HL-60 (cell line): ENCODE results near the gene AMBP.

ENCODE experiments used
- CTCF ChIP-seq: IDR thresholded peaks from one replicate; pipeline ENCODE4 v1.5.1; 2011; ENCODE audit warnings: low read length, control low read depth, inconsistent platforms; ENCODE audit not compliant: insufficient read depth
- GABPA ChIP-seq: IDR thresholded peaks from 2 replicates; pipeline ENCODE4 v1.6.1; 2012; ENCODE audit warnings: low read depth
- POLR2AphosphoS5 ChIP-seq: IDR thresholded peaks from 2 replicates; pipeline ENCODE4 v1.6.1; 2012; ENCODE audit warnings: low read depth
- SPI1 ChIP-seq: IDR thresholded peaks from 2 replicates; pipeline ENCODE4 v1.6.1; 2012; ENCODE audit warnings: low read depth, mild to moderate bottlenecking, borderline replicate concordance
- TF ChIP-seq, protein P1 (sequence below): IDR thresholded peaks from 2 replicates; pipeline ENCODE4 v1.6.1; 2012; ENCODE audit warnings: low read depth; ENCODE audit not compliant: insufficient replicate concordance

DNA sequence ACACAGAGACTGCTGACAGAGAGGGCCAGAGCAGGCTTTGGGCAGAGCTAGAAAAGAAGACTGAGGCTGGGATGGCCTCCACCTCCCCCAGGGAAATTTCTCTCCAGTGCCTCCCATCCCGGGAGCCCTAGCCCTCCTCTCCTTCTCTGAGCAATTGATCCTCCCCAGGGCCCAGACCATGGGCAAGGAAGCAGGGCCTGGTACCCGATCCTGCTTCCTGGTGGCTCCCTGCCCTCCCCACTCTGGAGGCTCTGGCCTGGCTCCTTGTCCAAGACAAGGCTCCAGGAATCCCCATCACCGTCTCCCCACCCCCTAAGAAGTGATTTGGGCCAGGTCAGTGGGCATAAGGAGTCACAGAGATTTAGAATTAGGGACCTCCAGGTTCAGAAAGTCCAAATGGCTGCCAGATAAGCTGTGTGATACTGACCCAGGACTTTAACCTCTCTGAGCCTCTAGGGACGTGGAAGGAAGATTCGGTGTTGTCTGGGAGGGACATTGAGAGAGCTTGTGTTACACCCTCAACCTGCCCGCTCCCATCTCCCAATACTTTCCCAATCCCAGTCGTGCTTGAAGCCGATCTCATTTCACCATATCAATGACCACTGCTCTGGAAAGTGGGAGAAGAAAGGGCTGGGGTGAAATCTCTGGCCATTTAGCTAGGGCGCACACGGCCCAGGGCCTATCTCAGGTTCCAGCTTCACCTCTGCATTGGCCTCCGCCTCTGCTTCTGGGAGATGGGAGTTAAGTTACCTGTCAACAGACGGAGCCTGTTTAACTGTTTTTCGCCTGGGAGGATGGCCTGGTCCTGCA is 46.8 kb upstream of the AMBP start:
- no peak for TF ChIP-seq CTCF
- TF ChIP-seq POLR2AphosphoS5 = no peak
- no peak for TF ChIP-seq GABPA
- TF ChIP-seq, protein P1, sequence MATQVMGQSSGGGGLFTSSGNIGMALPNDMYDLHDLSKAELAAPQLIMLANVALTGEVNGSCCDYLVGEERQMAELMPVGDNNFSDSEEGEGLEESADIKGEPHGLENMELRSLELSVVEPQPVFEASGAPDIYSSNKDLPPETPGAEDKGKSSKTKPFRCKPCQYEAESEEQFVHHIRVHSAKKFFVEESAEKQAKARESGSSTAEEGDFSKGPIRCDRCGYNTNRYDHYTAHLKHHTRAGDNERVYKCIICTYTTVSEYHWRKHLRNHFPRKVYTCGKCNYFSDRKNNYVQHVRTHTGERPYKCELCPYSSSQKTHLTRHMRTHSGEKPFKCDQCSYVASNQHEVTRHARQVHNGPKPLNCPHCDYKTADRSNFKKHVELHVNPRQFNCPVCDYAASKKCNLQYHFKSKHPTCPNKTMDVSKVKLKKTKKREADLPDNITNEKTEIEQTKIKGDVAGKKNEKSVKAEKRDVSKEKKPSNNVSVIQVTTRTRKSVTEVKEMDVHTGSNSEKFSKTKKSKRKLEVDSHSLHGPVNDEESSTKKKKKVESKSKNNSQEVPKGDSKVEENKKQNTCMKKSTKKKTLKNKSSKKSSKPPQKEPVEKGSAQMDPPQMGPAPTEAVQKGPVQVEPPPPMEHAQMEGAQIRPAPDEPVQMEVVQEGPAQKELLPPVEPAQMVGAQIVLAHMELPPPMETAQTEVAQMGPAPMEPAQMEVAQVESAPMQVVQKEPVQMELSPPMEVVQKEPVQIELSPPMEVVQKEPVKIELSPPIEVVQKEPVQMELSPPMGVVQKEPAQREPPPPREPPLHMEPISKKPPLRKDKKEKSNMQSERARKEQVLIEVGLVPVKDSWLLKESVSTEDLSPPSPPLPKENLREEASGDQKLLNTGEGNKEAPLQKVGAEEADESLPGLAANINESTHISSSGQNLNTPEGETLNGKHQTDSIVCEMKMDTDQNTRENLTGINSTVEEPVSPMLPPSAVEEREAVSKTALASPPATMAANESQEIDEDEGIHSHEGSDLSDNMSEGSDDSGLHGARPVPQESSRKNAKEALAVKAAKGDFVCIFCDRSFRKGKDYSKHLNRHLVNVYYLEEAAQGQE = no peak
- TF ChIP-seq SPI1 = no peak
